ENCODE results near the gene ALDH5A1.

ALDH5A1 gene

DNA sequence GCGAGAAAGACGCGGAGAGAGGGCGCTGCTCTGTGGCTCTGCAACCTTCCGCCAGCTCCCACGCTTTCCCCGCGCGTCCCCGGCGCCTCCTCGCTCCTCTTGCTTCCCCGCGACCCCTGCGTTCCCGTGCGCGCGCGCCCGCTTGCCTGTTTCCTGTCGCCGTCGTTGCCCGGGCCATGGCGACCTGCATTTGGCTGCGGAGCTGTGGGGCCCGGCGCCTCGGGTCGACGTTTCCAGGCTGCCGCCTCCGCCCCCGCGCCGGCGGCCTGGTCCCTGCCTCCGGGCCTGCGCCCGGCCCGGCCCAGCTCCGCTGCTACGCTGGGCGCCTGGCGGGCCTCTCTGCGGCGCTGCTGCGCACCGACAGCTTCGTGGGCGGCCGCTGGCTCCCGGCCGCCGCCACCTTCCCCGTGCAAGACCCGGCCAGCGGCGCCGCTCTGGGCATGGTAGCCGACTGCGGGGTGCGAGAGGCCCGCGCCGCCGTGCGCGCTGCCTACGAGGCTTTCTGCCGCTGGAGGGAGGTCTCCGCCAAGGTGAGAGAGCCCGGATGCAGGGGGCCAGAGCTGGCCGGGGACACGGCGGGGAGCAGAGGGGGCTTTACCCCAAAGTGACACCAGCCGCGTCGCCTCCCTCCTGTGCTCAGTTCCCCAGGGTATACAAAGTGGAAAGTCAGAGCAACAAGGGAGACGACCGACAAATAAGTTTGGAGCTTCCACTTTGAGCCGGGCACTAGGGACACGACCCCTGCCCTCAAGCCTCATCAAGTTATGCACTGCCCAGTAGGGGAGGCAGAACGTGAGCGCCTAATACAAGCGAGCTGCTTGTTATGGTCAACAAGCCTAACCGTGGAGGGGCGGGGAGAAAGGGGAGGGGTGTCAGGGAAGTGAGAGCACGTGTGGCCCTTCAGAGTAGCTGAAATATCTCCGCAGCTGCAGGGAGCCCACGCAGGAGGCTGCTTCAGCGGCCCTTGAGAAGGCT, at the start of gene ALDH5A1:
ALDH5A1 (plus strand) TSS at position 149 of the 975 bp plus-strand sequence; CDS start at position 177, 28 bp downstream.
- peak; percentile 80 for DNase-seq

DNA sequence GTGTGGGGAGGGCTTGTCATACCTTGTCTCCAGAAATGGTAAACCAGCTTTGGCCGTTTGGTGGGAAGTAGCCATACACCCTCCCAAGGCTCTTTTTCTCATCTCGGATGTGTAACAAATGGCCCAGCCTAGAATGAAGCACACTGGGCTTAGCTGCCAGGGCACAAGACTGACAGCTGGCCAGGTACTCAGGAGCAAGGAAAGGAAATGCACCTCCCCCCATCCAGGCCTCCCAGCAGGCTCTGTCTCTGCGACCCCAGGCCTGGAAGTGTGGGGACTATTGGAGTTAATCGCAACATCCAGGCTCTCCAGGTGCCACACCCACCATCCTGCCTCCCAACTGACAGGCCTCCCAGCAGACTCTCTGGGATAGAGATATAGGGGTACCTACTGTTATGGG, 49.1 kb upstream of the ALDH5A1 start:
- DNase-seq, result no peak

DNA sequence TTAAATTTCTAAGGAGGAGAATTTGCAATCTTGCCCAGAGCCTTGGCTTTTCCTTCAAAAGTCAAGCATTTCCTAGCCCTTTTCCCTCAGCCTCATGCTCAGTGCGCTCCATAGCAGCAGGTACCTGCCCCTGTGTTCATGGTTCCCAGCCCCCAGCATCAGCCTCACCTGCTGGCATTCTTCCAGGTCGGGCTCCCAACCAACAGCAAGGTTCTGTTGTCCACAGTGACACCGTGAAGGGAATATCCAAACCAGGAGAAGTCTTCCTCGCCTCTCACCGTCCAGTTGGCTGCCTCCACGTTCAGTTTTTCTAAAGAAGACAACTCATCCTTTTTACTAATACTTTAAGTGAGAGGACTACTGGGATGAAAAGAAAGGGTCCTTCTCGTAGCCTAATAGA, 48.1 kb upstream of the ALDH5A1 start:
- no peak for DNase-seq

DNA sequence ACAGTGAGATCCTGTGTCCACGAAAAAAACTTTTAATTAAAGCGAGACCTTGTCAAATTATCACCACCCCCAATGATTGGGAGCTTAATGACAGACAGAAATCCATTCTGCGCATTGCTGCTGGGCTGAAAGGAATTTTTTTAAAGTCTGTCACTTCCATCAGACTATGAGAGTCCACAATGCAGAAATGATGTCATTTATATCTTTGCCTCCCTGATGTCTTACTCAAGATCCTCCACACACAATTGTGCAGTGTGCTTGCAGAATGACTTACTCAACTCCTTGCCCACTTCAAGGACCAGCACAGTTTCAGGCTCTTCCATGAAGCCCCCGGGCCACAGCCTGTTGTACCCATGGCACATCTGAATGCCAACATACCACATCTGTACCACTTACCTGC, 46.4 kb upstream of the ALDH5A1 start:
- no peak for DNase-seq

DNA sequence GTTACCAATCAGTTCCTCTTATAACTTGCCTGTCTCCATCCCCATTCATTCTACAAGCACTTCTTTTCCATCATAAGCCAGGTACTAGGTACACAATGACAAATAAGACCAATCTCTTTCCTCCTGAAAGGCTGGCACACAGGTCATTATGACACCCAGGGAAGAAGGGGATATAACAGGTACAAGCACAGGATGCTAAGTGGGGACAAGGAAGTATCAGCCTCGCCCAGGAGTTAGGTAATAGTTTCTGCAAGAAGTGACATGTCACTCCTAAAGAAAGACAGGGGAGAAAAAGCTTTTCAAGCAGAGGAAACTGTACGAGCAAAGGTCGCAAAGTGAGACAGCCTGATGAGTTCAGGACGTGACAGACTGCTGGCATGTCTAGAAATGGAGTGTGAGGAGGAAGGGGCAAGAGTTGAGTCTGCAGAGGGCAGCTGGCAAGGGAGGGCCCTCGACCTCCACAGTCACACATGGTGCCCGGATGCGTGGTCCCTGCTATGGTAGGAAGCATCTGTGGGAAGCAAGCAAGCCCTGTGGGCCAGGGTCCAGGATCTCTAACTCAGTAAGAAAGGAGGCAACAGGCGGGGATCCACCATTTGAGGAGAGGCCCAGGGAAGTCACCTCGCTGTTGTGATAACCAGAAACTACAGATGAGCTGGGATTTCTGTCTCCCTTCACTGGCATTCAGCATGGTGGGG, 45.8 kb upstream of the ALDH5A1 start:
- DNase-seq, result no peak

DNA sequence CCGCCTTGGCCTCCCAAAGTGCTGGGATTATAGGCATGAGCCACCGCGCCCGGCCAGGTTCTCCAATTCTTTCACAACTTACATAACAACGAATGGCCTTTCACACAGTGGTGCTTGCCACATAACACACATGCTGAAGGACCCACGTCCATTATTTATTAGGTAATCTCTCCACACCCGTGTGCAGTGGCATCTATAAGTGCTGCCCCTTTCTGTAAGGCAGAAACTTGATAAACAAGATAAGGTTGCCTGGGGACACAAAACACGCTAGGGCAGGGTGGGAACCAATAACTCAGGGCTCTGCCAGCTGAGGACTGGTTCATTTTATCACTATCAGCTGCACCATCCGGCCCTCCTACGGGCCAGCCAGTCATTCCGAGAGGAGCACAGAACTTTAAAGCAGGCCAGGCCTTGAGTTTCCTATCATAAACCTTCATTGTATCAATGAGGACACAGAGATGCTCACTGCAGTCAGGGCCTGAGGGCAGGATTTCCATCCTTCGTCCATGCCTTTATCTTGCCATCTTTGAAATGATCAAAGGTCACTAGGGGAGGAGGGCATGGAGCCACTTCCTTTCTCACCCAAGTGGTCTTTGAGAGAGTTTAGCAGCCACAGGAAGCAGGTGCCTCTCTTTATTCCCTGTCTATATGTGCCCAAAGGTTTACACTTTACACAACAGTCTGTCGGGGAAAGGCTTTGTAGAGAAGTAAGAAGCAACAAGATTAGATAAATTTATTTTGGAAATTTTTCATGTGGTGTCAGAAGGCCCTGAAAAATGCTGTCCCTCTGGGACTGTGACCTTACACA, 43.0 kb upstream of the ALDH5A1 start:
- DNase-seq, result no peak

DNA sequence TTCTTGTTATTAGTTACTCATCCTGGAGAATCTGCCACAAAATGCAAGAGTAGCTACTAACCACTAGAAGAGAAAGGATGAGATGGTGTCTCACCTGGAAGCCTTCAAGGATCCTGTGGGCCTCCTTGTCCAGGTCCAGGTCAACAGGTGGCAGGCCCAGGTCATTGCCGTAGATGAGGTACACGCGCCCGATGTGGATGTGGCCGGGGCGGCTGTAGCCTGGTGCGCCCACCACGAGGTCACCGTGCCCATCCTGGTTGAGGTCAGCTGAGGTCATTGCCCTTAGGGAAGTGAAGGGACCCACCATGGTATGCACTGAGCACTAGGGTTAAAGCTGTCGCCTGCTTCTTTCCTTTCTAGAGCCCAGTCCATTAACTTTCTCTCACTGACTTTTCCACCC, 40.8 kb upstream of the ALDH5A1 start:
- DNase-seq, result no peak

DNA sequence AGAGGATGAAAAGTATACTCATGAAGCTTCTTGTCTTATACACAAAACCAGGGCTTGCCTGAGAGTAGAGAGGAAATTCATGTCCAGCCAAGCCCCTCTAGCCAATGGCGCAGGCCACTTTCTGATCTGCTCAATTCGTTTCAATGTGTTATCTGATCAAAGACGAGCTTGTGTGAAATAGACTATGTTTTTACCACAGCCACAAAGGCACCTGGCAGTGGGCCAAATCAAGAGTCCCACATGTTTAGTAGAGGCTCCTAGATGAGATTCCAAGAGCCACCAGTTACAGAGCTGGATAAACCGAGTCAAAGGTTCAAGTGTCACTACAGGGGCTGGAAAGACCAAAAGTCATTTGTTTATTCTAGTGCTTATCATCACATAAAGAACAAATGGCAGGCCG, 40.3 kb upstream of the ALDH5A1 start:
- no peak for DNase-seq

DNA sequence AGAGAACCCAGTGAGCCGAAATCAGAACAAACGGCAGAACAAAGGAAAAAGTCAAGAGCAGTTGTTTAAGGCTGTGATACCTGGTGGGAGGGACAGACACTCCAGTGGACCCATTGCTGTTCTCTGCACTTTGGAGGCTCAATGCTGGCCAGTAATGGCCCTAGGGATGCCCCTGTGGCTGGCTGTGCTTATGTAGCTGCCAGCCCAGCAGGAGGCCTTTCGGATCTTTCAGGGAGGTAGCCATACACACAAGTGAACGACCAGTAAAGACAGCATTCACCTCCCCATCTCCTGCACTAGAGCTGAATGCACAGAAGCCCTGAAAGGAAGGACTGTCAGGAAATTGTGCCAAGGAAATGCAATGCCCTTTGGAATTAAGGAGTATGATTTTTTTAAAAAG, 39.7 kb upstream of the ALDH5A1 start:
- no peak for DNase-seq

DNA sequence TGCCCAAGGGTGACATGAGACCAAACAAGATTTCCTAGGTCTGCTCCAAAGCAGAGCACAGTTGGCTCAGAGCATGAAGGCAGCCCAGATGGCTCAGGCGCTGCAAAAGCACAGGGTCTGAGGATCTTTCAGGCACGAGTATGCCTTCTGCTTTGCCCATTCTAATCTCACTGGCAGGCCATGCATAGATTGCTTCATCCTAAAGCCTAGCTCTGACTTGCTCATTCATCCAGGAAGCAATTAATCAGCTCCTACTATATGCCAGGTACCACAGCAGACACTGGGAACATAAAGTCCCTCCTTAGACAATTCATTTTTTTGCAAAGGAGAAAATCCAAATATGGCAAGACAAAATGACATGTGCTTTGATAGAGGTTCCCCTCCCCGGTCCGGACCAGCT, 36.6 kb upstream of the ALDH5A1 start:
- no peak for DNase-seq

DNA sequence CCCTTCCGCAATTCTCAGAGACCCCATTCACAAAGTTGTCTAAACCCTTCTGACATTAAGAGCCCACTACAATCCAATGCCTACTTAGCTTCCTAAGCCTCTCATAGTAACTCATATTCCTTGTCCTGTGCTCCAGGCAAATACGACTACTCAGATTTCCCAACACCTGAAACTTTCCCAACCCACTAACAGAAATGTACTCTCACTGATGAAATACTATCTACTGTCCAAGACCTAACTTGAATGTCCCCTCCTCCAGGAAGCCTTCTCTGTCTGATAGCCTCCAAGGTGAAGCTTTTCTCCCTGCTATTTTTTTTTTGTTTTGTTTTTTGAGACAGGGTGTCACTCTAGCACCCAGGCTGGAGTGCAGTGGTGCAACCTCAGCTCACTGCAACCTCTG, 35.8 kb upstream of the ALDH5A1 start:
- no peak for DNase-seq

DNA sequence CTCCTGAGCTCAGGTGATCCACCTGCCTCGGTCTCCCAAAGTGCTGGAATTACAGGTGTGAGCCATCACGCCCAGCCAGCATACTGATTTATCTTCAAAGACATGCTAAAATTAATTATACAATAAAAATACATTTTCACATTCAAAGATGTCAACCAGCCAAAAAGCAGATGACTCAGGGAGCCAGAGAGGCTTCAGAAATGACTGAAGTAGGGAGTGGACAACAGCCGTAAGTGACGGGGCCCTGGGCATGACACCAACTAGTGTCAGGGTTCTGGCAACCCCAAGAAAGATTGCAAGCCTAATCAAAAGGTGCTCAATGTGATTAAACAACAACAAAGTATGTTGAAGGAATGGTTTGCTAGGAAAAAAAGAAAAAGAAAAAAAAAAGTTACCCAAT, 33.8 kb upstream of the ALDH5A1 start:
- no peak for DNase-seq

DNA sequence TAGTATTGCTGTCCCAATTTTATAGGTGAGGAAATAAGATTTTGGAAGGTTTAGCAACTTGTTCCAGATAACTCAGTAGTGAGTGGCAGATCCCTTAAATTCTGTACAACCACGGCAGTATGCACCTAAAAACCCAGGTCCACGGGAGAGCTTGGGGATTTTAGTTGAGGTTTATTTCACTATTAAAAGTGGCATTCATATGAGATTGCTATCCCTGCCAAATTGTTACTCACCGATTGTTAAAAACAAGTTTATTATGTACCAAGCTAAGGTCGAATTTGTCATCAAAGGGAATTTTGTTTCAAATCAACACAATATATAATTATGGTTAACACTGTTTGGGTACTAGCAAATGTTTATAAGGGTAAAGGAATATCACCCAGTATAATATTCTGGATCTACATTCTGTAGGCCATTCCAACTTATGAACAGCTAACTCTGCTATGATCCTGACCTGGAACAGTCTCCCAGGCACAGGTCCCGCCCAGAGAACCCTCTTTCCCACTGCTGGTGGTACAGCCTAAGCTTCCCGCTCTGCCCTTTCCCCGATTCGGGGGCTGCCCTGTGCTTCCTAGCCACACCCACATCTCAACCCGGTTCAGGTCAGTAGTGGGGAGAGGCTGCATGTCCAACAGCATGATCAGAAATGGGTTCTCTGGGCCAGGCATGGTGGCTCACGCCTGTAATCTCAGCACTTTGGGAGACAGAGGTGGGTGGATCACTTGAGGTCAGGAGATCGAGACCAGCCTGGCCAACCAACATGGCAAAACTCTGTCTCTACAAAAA, 30.3 kb upstream of the ALDH5A1 start:
- DNase-seq, result no peak

DNA sequence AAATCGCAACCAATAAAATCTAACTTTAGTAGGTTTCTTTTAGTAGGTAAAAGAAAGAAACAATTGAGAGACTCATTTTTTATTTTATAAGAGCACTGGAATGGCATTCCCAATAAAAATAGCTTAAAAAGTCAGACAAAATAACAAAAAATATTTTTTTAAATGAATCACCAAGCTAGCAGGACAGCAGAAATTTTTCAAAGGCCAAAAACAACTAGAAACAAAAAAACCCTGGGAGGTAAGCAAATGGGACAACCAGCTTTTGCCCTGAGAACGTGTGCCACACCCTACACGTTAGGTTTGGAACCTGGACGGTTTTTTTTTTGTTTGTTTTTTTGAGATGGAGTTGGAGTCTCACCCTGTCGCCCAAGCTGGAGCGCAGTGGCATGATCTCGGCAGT, 25.0 kb upstream of the ALDH5A1 start:
- DNase-seq, result no peak

DNA sequence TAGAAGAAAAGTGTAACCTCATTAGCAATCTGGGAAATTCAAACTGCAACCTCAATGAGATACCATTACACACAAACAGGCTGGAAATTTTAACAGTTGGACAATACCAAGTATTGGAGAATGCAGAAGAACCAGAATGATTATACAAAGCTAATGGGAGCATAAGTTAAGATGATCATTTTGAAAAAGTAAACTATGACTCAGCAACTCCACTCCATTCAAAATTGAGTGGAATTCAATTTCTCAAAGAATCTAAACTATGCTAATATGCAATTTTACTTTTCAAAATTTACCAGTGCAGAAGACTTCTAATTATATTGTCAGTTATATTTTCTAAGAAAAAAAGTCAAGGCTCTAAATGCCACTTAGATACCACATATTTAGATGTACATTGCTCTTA, 22.6 kb upstream of the ALDH5A1 start:
- DNase-seq, result no peak

DNA sequence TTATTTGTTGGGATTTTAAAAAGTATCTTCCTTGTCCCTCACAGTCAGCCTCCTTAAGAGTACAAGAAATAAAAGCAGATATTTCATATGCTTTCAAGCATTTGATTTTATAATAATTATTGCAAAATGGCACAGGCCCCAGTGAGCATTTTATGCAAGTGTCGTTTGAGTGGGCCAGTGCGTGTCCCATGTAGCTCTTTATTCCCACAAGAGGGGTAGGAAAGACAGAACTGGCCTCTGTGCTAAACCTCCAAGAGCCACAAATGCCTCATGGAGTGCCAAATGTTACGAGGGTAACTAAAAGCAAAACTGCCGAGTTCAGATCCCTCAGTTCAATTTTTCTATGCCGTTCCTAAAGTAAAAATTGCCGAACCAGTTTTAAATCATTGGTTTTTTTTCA, 18.1 kb upstream of the ALDH5A1 start:
- no peak for DNase-seq

DNA sequence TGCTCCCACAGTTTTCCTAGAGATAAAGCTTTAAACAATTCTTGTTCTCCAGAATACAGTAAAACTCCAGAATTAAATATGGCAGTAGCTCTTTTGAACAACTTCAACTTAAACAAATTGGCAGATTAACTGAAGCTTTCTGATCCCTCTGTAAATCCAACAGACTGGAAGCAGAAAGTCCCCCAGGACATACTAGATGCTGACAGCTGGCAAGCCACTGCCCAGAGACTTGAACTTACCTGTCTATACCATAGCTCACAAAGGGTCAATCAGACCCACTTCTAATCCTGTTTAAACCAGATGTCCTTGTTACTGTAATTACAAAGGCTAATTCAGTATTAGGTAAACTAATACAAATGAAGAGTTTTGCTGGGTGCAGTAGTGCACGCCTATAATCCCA, 17.7 kb upstream of the ALDH5A1 start:
- DNase-seq, result no peak

DNA sequence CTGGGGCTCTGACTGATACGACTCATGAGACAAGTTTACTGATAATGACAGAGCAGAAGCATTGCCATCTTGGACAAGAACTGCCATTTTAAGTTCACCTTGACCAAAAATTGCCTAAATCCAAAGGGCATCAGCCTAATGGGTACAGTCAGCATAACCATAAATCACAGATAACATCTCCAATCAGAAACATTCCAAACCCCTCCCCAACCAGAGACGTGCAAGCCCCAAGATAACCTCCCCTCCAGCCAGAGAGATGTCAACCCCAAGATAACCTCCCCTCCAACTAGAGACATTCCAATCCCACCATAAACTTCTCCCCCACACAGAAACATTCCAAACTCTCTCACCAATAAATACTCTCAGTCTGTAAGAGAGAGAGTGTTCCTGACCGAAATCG, 15.9 kb upstream of the ALDH5A1 start:
- DNase-seq, result no peak

DNA sequence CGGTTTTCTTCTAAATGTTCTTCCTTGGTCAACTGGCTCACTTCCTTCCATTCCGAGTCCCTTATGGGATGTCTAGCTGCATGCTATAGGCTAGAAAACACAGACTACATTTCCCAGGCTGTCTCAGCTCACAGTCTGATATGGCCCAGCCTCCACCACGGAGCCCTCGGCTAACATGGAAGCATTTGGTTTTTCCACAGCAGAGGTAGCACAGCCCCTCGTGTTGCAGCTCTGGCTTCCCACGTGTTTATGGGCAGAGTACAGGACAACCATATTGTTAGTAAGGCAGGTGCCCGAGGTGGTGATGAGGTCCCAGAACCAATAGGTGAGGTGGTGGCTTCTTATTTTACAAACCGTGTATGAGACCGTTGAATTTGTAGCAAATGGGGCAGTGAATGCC, 14.1 kb upstream of the ALDH5A1 start:
- DNase-seq, result no peak

DNA sequence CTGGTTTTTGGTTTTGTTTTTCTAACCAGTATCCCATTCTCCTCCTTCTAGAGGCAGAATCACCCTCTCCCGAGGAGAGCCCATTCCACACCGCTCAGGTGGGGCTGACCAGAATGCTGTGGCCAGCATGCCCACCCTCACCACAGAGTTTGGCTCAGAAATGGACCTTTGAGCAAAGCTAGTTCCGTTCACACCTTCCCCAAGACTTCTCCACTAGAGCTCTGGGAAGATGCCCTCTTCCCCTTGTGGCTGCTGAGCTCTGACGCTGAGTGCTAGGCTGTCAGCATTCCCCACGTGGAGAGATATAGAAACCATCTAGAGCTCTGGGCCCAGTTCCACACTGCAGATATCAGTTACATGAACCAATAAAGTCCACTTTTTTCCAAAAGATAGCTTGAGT, 13.3 kb upstream of the ALDH5A1 start:
- no peak for DNase-seq

DNA sequence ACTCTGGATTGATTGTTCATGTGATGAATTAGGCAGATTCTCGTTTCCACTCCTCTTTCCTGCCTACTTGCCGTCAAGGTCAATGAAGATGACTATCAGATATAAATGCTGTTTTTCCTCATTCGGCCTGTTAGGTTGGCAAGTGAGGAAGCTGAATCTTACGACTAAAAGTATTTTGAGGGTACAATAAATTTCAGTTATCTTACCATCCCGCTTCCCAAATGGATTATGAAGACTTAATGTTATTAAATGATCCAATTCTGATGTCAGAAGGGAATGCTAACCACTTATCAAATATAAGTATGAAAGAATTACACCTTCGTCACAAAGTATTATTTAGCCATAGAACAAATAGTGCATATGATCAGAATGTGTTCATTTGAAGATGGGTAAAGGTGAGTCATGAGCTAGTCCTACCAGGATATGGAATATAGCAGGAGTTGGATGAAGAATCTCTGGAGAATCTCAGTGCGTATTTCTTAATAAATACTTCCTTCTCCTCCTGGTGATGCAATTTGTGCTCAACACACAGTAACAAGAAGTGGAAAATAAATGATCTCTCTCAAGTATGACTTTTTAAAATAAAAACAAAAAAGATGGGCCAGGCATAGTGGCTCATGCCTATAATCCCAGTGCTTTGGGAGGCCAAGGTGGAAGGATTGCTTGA, 10.0 kb upstream of the ALDH5A1 start:
- DNase-seq, result no peak

DNA sequence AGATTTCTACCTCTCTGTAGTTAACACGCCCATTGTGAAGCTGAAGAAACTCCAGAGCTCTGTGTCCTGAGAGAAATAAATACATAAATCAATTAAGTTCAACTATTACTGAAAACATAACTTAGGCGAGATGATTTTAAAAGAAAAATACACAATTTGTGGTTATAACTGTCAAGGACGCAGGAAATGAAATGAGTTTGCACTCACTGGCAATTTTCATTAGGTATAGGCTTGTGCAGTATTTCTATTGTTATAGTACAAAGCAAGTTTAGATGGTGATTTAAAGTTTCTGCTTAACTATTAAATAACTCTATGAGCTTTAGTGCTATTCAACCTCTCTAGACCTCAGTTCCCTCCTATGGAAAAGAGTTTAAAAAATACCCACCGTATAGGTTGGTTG, 8.7 kb upstream of the ALDH5A1 start:
- no peak for DNase-seq

Data from NCI-H146 (cell line).